Small intestine (tissue), 7 donors: ENCODE results near the gene TNFRSF1B. TPM values are rescaled to one million over a fixed set of nuclear protein-coding genes. Genes with fewer than 3 reads are reported as not detected.
"Not testable (repeated sequence)": the region's sequence is repeated elsewhere in the genome, so short reads cannot be mapped to it uniquely, and the experiment has no call there.

Experiments
- DNase-seq, 2 donors: peaks; one replicate each; pipeline versions ENCODE4 v3.0.0 to v3.0.0-alpha.2; 2013
- FAIRE-seq: peaks from 2 replicates; lab custom pipeline; 2012; peaks lifted over from hg19 to GRCh38; lab: Jason Lieb, UNC
- H3K27ac ChIP-seq, 3 donors: one replicate each; pipeline ENCODE4 v1.5.1; 2013; ENCODE audit warnings: low read length in 2 of 3, mild to moderate bottlenecking in 2 of 3, control low read depth in 1 of 3, inconsistent platforms in 1 of 3, low read depth in 1 of 3, moderate library complexity in 1 of 3
- H3K27me3 ChIP-seq, 3 donors: one replicate each; pipeline ENCODE4 v1.6.1; 2013; ENCODE audit warnings: low read length in 3 of 3, inconsistent platforms in 1 of 3; ENCODE audit not compliant: control insufficient read depth in 3 of 3, insufficient read depth in 3 of 3
- H3K36me3 ChIP-seq, 3 donors: one replicate each; pipeline ENCODE4 v1.6.1; 2013; ENCODE audit warnings: low read length in 3 of 3, inconsistent platforms in 1 of 3, low read depth in 1 of 3, mild to moderate bottlenecking in 1 of 3, moderate library complexity in 1 of 3; ENCODE audit not compliant: control insufficient read depth in 3 of 3, insufficient read depth in 2 of 3
- H3K4me1 ChIP-seq, 3 donors: one replicate each; pipeline ENCODE4 v1.6.1; 2013; ENCODE audit warnings: low read length in 2 of 3, inconsistent platforms in 1 of 3, low read depth in 1 of 3, mild to moderate bottlenecking in 1 of 3, moderate library complexity in 1 of 3; ENCODE audit not compliant: control insufficient read depth in 3 of 3, insufficient read depth in 2 of 3
- H3K4me3 ChIP-seq, 3 donors: one replicate each; pipeline ENCODE4 v1.5.1; 2013; ENCODE audit warnings: low read length in 3 of 3, control low read depth in 1 of 3, inconsistent platforms in 1 of 3, low read depth in 1 of 3, mild to moderate bottlenecking in 1 of 3, moderate library complexity in 1 of 3
- H3K9me3 ChIP-seq, 2 donors: one replicate each; pipeline ENCODE4 v1.6.1; 2013; ENCODE audit warnings: low read depth in 1 of 2, low read length in 1 of 2; ENCODE audit not compliant: control insufficient read depth in 2 of 2, insufficient read depth in 1 of 2
- WGBS, 3 donors: extraction: QIAGEN DNeasy Blood & Tissue Kit; methylation state at CpG; one replicate each; pipeline ENCODE4 v1.1.7; 2013; 5-methylcytosine and 5-hydroxymethylcytosine counted together
- polyA plus RNA-seq, 4 donors: library from polyadenylated mRNA; stranded (reverse) in 3 of 4; unstranded in 1 of 4; fragments of 200-250 nt in 3 of 4; fragments of 120-200 nt in 1 of 4; gene quantifications; one replicate each; pipeline versions ENCODE4 v1.2.1 to v1.2.3, GENCODE V29; 2013
- donor health status: healthy with polysubstance abuse.
- donor health status: control.
- donor health status: control.
- donor health status: Bipolar disorder and iron deficiency.
- donor health status: healthy.

TNFRSF1B gene
- polyA plus RNA-seq, 4 donors, result 16.0 to 30.4 (median 18.6) TPM

GRCh38 chr1:12219800-12220199 is 53.0 kb downstream of the TNFRSF1B start:
- H3K27me3 ChIP-seq, result peaks cover 0 to 7% (median 0%) of the 10 kb centered on the region in 3 donors
- no peak for FAIRE-seq
- WGBS, 3 donors, result 86 to 97% (median 89%) methylated on average over 4 of the region's 4 CpGs

GRCh38 chr1:12220890-12221289 is 54.1 kb downstream of the TNFRSF1B start:
- no peak overlapping the region for H3K4me3 ChIP-seq

More at GRCh38 chr1:12219800-12220199, 53.0 kb downstream of the TNFRSF1B start:
- no peak overlapping the region for H3K27ac ChIP-seq
- H3K4me3 ChIP-seq, result no peak overlapping the region
- no peaks in the 10 kb centered on the region for H3K36me3 ChIP-seq
- peaks cover 0 to 4% (median 2%) of the 10 kb centered on the region in 3 donors for H3K4me1 ChIP-seq
- peaks cover 0 to 22% of the 10 kb centered on the region in 2 donors for H3K9me3 ChIP-seq
- DNase-seq, result no peak

GRCh38 chr1:12222700-12223099 is 55.9 kb downstream of the TNFRSF1B start:
- 100% methylated on average over 1 of the region's 1 CpG for WGBS, 3 donors

More at GRCh38 chr1:12220890-12221289, 54.1 kb downstream of the TNFRSF1B start:
- WGBS, 3 donors, result 58 to 76% (median 71%) methylated on average over 2 of the region's 2 CpGs
- Histone ChIP-seq H3K27me3 (no peaks in the 10 kb centered on the region), H3K9me3 (peaks cover 0 to 11% of the 10 kb centered on the region in 2 donors), H3K4me1 (peaks cover 0 to 4% (median 2%) of the 10 kb centered on the region in 3 donors), H3K36me3 (no peaks in the 10 kb centered on the region), H3K27ac (no peak overlapping the region)
- FAIRE-seq (no peak), DNase-seq (no peak)

GRCh38 chr1:12224092-12224491 is 57.3 kb downstream of the TNFRSF1B start:
- not testable (repeated sequence) for H3K4me1 ChIP-seq, H3K4me3 ChIP-seq, FAIRE-seq, H3K27ac ChIP-seq, DNase-seq, H3K36me3 ChIP-seq, H3K27me3 ChIP-seq, H3K9me3 ChIP-seq
- WGBS, 3 donors, result 85 to 92% (median 86%) methylated on average over 6 of the region's 6 CpGs

More at GRCh38 chr1:12222700-12223099, 55.9 kb downstream of the TNFRSF1B start:
- H3K27ac ChIP-seq, H3K27me3 ChIP-seq, H3K36me3 ChIP-seq, FAIRE-seq, H3K4me3 ChIP-seq, H3K4me1 ChIP-seq, H3K9me3 ChIP-seq, DNase-seq: not testable (repeated sequence)

GRCh38 chr1:12228979-12229378 is 62.2 kb downstream of the TNFRSF1B start:
- H3K4me1 ChIP-seq, result peaks cover 2 to 7% (median 2%) of the 10 kb centered on the region in 3 donors
- no peak overlapping the region for H3K4me3 ChIP-seq
- no peak for FAIRE-seq
- H3K9me3 ChIP-seq, result no peaks in the 10 kb centered on the region
- H3K27ac ChIP-seq, result no peak overlapping the region
- DNase-seq, result no peak
- H3K36me3 ChIP-seq, result no peaks in the 10 kb centered on the region
- H3K27me3 ChIP-seq, result no peaks in the 10 kb centered on the region
- 81 to 85% (median 85%) methylated on average over 7 of the region's 7 CpGs for WGBS, 3 donors

DNA sequence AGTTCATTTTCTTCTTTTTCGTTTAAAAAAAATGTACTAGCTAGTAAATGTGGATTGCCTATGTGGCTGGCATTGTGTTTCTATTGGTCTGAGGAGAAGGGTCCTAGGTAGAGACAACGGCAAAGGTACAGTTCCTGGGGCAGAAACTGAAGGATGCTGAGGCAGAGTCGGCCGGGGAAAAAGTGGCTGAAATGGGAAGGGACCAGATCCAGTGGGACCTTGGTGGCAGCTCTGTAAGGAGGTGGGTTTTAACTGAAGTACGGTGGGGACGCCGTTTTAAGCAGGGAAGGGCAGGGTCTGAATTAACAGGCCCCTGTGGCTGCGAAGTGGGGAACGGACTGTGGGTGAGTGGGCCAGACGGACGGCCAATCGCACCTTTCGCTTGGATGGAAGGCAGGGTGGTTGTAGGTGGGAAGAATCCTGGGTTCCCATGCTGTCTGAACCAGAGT is 62.6 kb downstream of the TNFRSF1B start:
- WGBS, 3 donors, result 61 to 71% (median 66%) methylated on average over 13 of the region's 13 CpGs
- Histone ChIP-seq H3K4me3 (no peak overlapping the region), H3K27ac (no peak overlapping the region), H3K27me3 (no peaks in the 10 kb centered on the region), H3K4me1 (peaks cover 2 to 7% (median 2%) of the 10 kb centered on the region in 3 donors), H3K36me3 (no peaks in the 10 kb centered on the region), H3K9me3 (no peaks in the 10 kb centered on the region)
- DNase-seq, result no peak
- no peak for FAIRE-seq

- H3K36me3 ChIP-seq, result no peaks in the 10 kb centered on the region
- peak within 1 kb of the TSS; percentile 96 to 100 (median 99) for H3K4me3 ChIP-seq
- DNase-seq (peak; percentile 80 to 91), FAIRE-seq (no peak)
- H3K27me3 ChIP-seq, result no peaks in the 10 kb centered on the region
- no peaks in the 10 kb centered on the region for H3K9me3 ChIP-seq
- WGBS, 3 donors, result 0 to 1% (median 1%) methylated on average over 47 to 77 of the region's 77 CpGs
- peaks cover 2 to 7% (median 2%) of the 10 kb centered on the region in 3 donors for H3K4me1 ChIP-seq
- peak within 1 kb of the TSS; percentile 4 to 94 (median 86) for H3K27ac ChIP-seq
Measured at GRCh38 chr1:12229835-12230548, 63.2 kb downstream of the TNFRSF1B start, which contains the start of gene VPS13D. Gene VPS13D (plus strand): TSS chr1:12230030. CDS start chr1:12234267, 4,237 bp downstream.

GRCh38 chr1:12230549-12231275 is 63.9 kb downstream of the TNFRSF1B start:
- peak; percentile 52 to 56 for DNase-seq
- FAIRE-seq, result no peak
- peak overlapping the region; percentile 4 to 94 (median 86) for H3K27ac ChIP-seq
- peaks cover 2 to 7% (median 2%) of the 10 kb centered on the region in 3 donors for H3K4me1 ChIP-seq
- WGBS, 3 donors, result 1% methylated on average over 35 to 36 of the region's 36 CpGs
- no peaks in the 10 kb centered on the region for H3K36me3 ChIP-seq
- H3K4me3 ChIP-seq, result peak overlapping the region; percentile 96 to 100 (median 99)
- H3K27me3 ChIP-seq, result no peaks in the 10 kb centered on the region
- H3K9me3 ChIP-seq, result no peaks in the 10 kb centered on the region
